ENCODE measurements around the gene PTPRD.

PTPRD gene

GRCh38 chr9:8858596-8859161 is 1754.1 kb downstream of the PTPRD start:
- Histone ChIP-seq H3K9ac (ENCODE audit: low read depth, low read length) (peak overlapping the region; percentile 73), H3K4me3 (ENCODE audit: low read depth, low read length) (peak overlapping the region; percentile 59), H3K36me3 (ENCODE audit: control insufficient read depth, insufficient read depth, low read length) (no peaks in the 10 kb centered on the region), H3K4me1 (ENCODE audit: control insufficient read depth, insufficient read depth, low read length) (no peaks in the 10 kb centered on the region), H3K27me3 (ENCODE audit: control insufficient read depth, insufficient read depth, low read length) (peaks cover 19% of the 10 kb centered on the region), H3K9me3 (ENCODE audit: control insufficient read depth, insufficient read depth, low read length) (no peaks in the 10 kb centered on the region)

DNA sequence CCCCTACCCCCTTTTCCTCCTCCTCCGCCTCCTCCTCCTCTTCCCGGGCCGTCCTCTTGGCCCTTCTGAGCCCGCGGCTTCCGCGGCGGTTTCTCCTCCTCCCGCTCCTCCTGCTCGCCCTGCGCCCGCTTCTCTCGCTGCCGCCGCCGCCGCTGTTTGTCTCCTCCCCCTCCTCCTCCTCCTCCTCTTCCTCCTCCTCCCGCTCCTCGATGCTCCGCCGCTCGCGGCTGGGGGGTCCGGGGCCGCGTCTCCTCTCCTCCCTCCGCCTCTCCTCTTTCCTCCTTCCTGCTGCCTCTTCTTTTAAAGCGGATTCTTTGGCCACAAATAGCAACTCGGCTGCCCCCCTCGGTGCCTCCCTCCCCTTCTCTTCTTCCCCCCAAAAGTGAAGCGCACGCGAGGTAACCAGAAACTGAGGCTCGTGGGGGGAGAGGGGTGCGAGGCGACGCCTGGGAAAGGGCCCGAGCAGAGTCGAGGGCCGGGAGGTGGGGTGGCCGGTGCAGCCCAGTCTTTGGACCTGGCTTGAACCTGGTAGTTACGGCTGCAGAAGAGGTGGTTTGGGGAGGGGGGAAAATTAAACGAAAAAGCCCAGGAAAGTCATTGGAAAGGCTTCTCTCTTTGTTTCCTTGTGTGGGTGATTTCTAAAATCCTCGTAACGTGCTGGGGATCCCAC is 1754.7 kb downstream of the PTPRD start:
- peak overlapping the region; percentile 73 for H3K9ac ChIP-seq (ENCODE audit: low read depth, low read length)
- H3K27me3 ChIP-seq (ENCODE audit: control insufficient read depth, insufficient read depth, low read length), result peaks cover 19% of the 10 kb centered on the region
- peak overlapping the region; percentile 59 for H3K4me3 ChIP-seq (ENCODE audit: low read depth, low read length)

DNA sequence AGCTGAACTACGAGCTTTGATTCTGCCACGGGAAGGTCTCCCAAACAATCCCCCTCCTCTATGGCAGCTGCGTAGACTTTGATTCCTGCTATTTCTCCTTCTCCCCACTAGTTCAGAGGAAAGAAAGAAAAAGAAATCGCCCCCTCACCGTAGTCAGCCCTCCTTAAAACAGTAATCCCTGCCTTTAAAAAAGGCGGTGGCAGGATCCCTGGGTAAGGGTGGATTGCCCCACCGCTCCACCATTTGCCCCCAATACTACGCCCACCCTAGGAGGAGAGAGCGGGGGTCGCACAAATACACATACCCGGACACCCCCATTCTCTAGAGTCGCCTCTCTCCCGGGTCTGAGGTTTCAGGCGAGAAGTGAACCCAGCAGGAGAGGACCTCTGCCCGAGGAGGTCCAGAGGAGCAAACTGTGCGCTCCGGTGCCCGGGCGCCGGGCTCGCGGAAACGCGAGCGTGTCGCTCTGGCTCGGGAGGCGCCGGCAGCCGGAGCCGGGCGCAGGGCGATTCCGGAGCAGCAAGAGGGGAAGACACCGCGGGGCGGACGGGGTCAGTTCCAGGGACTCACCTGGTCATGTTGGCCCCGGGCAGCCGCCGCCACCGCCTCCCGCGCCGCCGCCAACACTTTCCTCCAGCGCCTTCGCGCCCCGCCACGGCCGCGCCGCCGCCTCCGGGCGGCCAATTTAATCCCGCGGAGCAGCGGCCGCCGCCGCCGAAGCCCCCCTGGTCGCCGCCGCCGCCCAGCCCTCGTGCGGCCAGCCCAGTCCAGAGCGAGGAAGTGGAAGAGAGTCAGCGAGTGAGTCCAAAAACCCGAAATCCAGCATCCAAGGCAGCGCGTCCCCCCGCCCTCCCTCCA is 1755.5 kb downstream of the PTPRD start:
- no peaks in the 10 kb centered on the region for H3K9me3 ChIP-seq (ENCODE audit: control insufficient read depth, insufficient read depth, low read length)
- peaks cover 19% of the 10 kb centered on the region for H3K27me3 ChIP-seq (ENCODE audit: control insufficient read depth, insufficient read depth, low read length)
- peak overlapping the region; percentile 59 for H3K4me3 ChIP-seq (ENCODE audit: low read depth, low read length)
- H3K4me1 ChIP-seq (ENCODE audit: control insufficient read depth, insufficient read depth, low read length), result peaks cover 4% of the 10 kb centered on the region
- peak overlapping the region; percentile 80 for H3K9ac ChIP-seq (ENCODE audit: low read depth, low read length)
- no peaks in the 10 kb centered on the region for H3K36me3 ChIP-seq (ENCODE audit: control insufficient read depth, insufficient read depth, low read length)

More for the DNA sequence above, 1754.7 kb downstream of the PTPRD start:
- H3K36me3 ChIP-seq (ENCODE audit: control insufficient read depth, insufficient read depth, low read length), result no peaks in the 10 kb centered on the region
- no peaks in the 10 kb centered on the region for H3K9me3 ChIP-seq (ENCODE audit: control insufficient read depth, insufficient read depth, low read length)
- no peaks in the 10 kb centered on the region for H3K4me1 ChIP-seq (ENCODE audit: control insufficient read depth, insufficient read depth, low read length)

DNA sequence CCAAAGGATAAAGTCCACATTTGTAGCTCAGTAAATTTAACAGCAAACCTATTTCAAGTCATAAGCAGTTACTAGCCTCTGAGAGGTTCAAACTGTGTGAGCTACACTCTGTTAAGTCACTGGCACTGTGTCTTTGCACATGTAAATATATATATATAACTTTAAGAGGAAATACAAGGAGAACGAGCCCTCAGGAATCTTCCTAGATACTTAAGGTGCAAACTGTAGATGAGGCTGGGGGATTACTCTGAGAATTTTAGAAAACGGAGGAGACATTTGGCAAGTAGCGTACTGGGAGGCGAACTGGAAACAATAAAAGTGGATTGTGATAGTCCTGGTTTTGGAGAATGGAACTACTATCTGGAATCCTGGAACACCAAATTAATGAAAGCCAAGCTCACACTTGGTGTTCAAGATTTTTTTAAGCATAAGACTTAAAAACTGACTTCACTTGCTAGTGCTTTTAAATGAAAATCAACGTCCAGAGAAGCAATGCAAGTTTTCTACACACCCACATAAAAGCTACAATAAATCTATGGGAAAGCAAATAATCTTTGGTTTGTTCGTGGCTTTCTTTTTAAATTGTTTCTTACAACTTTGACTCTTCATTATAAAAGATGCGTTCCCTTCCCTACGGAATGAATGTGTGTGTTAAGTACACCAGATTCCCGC is 1756.3 kb downstream of the PTPRD start:
- Histone ChIP-seq H3K36me3 (ENCODE audit: control insufficient read depth, insufficient read depth, low read length) (no peaks in the 10 kb centered on the region), H3K4me1 (ENCODE audit: control insufficient read depth, insufficient read depth, low read length) (peaks cover 10% of the 10 kb centered on the region), H3K4me3 (ENCODE audit: low read depth, low read length) (peak overlapping the region; percentile 59), H3K9ac (ENCODE audit: low read depth, low read length) (no peak overlapping the region), H3K9me3 (ENCODE audit: control insufficient read depth, insufficient read depth, low read length) (no peaks in the 10 kb centered on the region), H3K27me3 (ENCODE audit: control insufficient read depth, insufficient read depth, low read length) (peaks cover 19% of the 10 kb centered on the region)

DNA sequence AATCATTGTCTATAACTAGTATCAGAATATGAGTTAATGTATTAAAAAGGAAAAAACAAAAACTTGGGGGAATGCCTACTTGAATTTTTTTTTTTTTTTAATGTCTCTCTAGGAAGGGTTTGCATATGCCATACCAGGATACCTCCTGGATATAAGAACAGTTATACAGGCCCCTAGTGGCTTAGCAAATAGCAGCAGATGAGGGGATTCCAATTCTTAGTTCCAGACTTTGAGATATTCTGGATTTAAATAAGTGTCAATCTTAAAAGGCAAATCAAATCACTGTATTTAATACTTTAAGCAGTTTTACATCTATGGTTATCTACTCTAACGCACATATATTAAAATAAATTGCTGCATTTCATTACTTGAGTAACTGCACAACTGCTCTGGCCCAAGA is 1757.8 kb downstream of the PTPRD start:
- H3K4me3 ChIP-seq (ENCODE audit: low read depth, low read length), result no peak overlapping the region
- H3K9ac ChIP-seq (ENCODE audit: low read depth, low read length), result no peak overlapping the region
- H3K36me3 ChIP-seq (ENCODE audit: control insufficient read depth, insufficient read depth, low read length), result no peaks in the 10 kb centered on the region
- peaks cover 18% of the 10 kb centered on the region for H3K27me3 ChIP-seq (ENCODE audit: control insufficient read depth, insufficient read depth, low read length)
- peaks cover 10% of the 10 kb centered on the region for H3K4me1 ChIP-seq (ENCODE audit: control insufficient read depth, insufficient read depth, low read length)
- no peaks in the 10 kb centered on the region for H3K9me3 ChIP-seq (ENCODE audit: control insufficient read depth, insufficient read depth, low read length)

GRCh38 chr9:8852301-8852864 is 1760.4 kb downstream of the PTPRD start:
- Histone ChIP-seq H3K4me1 (ENCODE audit: control insufficient read depth, insufficient read depth, low read length) (peaks cover 10% of the 10 kb centered on the region), H3K4me3 (ENCODE audit: low read depth, low read length) (no peak overlapping the region), H3K36me3 (ENCODE audit: control insufficient read depth, insufficient read depth, low read length) (no peaks in the 10 kb centered on the region), H3K9me3 (ENCODE audit: control insufficient read depth, insufficient read depth, low read length) (no peaks in the 10 kb centered on the region), H3K27me3 (ENCODE audit: control insufficient read depth, insufficient read depth, low read length) (peaks cover 15% of the 10 kb centered on the region), H3K9ac (ENCODE audit: low read depth, low read length) (no peak overlapping the region)

DNA sequence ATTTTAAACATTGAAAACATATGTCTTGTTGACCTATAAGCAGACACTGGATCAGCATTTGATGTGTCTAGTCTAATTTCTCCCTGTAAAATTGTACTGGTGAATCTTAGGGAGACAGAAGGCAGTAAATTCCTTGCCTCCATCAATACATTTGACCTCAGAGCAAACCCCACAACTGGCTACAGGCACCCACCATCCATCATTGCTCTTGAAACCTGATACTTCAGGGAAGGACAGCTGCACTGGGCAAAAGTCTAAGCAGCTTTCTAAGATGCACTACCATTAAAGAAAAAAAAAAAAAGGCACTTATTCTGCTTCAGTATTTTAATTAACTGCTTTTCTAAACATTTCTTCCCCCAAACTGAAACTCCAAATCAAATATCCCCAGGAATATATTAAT is 1761.9 kb downstream of the PTPRD start:
- Histone ChIP-seq H3K4me3 (ENCODE audit: low read depth, low read length) (no peak overlapping the region), H3K9me3 (ENCODE audit: control insufficient read depth, insufficient read depth, low read length) (no peaks in the 10 kb centered on the region), H3K9ac (ENCODE audit: low read depth, low read length) (no peak overlapping the region), H3K36me3 (ENCODE audit: control insufficient read depth, insufficient read depth, low read length) (no peaks in the 10 kb centered on the region), H3K27me3 (ENCODE audit: control insufficient read depth, insufficient read depth, low read length) (peaks cover 6% of the 10 kb centered on the region), H3K4me1 (ENCODE audit: control insufficient read depth, insufficient read depth, low read length) (peaks cover 10% of the 10 kb centered on the region)

- no peaks in the 10 kb centered on the region for H3K36me3 ChIP-seq (ENCODE audit: control insufficient read depth, insufficient read depth, low read length)
- no peaks in the 10 kb centered on the region for H3K27me3 ChIP-seq (ENCODE audit: control insufficient read depth, insufficient read depth, low read length)
- no peaks in the 10 kb centered on the region for H3K9me3 ChIP-seq (ENCODE audit: control insufficient read depth, insufficient read depth, low read length)
- peaks cover 2% of the 10 kb centered on the region for H3K4me1 ChIP-seq (ENCODE audit: control insufficient read depth, insufficient read depth, low read length)
- H3K4me3 ChIP-seq (ENCODE audit: low read depth, low read length), result no peak overlapping the region
- H3K9ac ChIP-seq (ENCODE audit: low read depth, low read length), result no peak overlapping the region
Observed at GRCh38 chr9:8845808-8846207, 1767.0 kb downstream of the PTPRD start.

GRCh38 chr9:8845376-8845775 is 1767.4 kb downstream of the PTPRD start:
- Histone ChIP-seq H3K36me3 (ENCODE audit: control insufficient read depth, insufficient read depth, low read length) (no peaks in the 10 kb centered on the region), H3K9me3 (ENCODE audit: control insufficient read depth, insufficient read depth, low read length) (no peaks in the 10 kb centered on the region), H3K4me1 (ENCODE audit: control insufficient read depth, insufficient read depth, low read length) (peaks cover 2% of the 10 kb centered on the region), H3K27me3 (ENCODE audit: control insufficient read depth, insufficient read depth, low read length) (no peaks in the 10 kb centered on the region), H3K9ac (ENCODE audit: low read depth, low read length) (no peak overlapping the region), H3K4me3 (ENCODE audit: low read depth, low read length) (no peak overlapping the region)

DNA sequence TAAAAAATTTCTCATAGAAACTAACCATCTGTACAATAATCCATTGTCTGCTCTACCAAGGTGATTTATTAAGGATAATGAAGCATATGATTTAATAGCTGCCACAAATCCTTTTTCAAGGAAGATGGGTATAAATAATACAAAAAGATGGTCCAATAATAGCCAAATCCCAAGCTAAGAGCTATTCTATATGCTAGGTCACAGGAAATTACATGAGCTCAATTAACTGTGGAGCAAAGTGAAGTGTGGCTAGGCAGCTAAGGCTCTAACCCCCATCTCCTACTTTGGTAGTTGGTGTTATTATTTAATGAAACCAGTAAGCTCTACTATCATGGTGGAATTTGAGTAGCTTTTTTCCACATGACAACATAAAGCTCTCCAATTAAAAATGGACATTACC is 1768.3 kb downstream of the PTPRD start:
- Histone ChIP-seq H3K9me3 (ENCODE audit: control insufficient read depth, insufficient read depth, low read length) (no peaks in the 10 kb centered on the region), H3K36me3 (ENCODE audit: control insufficient read depth, insufficient read depth, low read length) (no peaks in the 10 kb centered on the region), H3K9ac (ENCODE audit: low read depth, low read length) (no peak overlapping the region), H3K27me3 (ENCODE audit: control insufficient read depth, insufficient read depth, low read length) (no peaks in the 10 kb centered on the region), H3K4me1 (ENCODE audit: control insufficient read depth, insufficient read depth, low read length) (peaks cover 2% of the 10 kb centered on the region), H3K4me3 (ENCODE audit: low read depth, low read length) (no peak overlapping the region)

- Histone ChIP-seq H3K9ac (ENCODE audit: low read depth, low read length) (no peak overlapping the region), H3K4me1 (ENCODE audit: control insufficient read depth, insufficient read depth, low read length) (peaks cover 2% of the 10 kb centered on the region), H3K4me3 (ENCODE audit: low read depth, low read length) (no peak overlapping the region), H3K27me3 (ENCODE audit: control insufficient read depth, insufficient read depth, low read length) (no peaks in the 10 kb centered on the region), H3K36me3 (ENCODE audit: control insufficient read depth, insufficient read depth, low read length) (no peaks in the 10 kb centered on the region), H3K9me3 (ENCODE audit: control insufficient read depth, insufficient read depth, low read length) (no peaks in the 10 kb centered on the region)
Observed at GRCh38 chr9:8842402-8843193, 1770.2 kb downstream of the PTPRD start.
